Measurements from ENCODE around the gene FAM221A.

DNA sequence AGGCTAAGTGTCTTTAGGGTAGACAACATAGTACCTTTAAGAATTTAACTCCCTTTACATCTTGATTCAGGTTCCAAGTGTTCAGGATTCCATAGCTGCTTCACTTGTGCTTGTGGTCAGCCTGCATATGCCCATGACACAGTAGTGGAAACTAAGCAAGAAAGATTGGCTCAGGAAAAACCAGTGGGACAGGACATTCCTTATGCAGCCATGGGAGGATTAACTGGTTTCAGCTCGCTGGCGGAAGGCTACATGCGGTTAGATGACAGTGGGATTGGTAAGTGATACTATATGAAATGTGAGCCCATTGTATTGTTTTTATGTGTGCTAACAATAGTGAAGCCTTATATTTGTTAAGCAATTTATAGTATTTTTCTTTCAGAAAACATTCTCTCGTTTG is 11.3 kb downstream of the FAM221A start:
- no peak for TF ChIP-seq NR3C1 (CRISPR knock-in tag; conservative IDR thresholded peaks at IDR 0.05; ENCODE audit: low read depth)
- TF ChIP-seq, protein P1, sequence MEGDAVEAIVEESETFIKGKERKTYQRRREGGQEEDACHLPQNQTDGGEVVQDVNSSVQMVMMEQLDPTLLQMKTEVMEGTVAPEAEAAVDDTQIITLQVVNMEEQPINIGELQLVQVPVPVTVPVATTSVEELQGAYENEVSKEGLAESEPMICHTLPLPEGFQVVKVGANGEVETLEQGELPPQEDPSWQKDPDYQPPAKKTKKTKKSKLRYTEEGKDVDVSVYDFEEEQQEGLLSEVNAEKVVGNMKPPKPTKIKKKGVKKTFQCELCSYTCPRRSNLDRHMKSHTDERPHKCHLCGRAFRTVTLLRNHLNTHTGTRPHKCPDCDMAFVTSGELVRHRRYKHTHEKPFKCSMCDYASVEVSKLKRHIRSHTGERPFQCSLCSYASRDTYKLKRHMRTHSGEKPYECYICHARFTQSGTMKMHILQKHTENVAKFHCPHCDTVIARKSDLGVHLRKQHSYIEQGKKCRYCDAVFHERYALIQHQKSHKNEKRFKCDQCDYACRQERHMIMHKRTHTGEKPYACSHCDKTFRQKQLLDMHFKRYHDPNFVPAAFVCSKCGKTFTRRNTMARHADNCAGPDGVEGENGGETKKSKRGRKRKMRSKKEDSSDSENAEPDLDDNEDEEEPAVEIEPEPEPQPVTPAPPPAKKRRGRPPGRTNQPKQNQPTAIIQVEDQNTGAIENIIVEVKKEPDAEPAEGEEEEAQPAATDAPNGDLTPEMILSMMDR (IDR thresholded peaks at IDR 0.05): no peak
- TF ChIP-seq, protein P2, sequence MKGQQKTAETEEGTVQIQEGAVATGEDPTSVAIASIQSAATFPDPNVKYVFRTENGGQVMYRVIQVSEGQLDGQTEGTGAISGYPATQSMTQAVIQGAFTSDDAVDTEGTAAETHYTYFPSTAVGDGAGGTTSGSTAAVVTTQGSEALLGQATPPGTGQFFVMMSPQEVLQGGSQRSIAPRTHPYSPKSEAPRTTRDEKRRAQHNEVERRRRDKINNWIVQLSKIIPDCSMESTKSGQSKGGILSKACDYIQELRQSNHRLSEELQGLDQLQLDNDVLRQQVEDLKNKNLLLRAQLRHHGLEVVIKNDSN (CRISPR knock-in tag; IDR thresholded peaks at IDR 0.05): no peak

All from WTC11 (cell line).